Right atrium auricular region (tissue), 2 donors: ENCODE measurements around the gene FAP. TPM values are rescaled to one million over a fixed set of nuclear protein-coding genes. Genes with fewer than 3 reads are reported as not detected.

Experiments
- DNase-seq: peaks from one replicate; pipeline ENCODE4 v3.0.0-alpha.2; 2019; ENCODE audit warnings: low spot score
- H3K27ac ChIP-seq, 2 donors: fragments of 200-600 bp; sonication (generic); 1 replicate in 1 of 2; 2 replicates in 1 of 2; pipeline ENCODE4 v1.5.1; 2016 to 2019
- H3K27me3 ChIP-seq, 2 donors: fragments of 200-600 bp; sonication (generic); one replicate each; pipeline versions ENCODE4 v1.5.1 to v1.6.0; 2017 to 2019
- H3K36me3 ChIP-seq: fragments of 200-600 bp; sonication (generic); one replicate; pipeline ENCODE4 v1.5.1; 2016
- H3K4me1 ChIP-seq, 2 donors: fragments of 200-600 bp; sonication (generic); one replicate each; pipeline versions ENCODE4 v1.5.1 to v1.6.0; 2017 to 2019
- H3K4me3 ChIP-seq, 2 donors: fragments of 200-600 bp; sonication (generic); 1 replicate in 1 of 2; 2 replicates in 1 of 2; pipeline ENCODE4 v1.5.1; 2017 to 2019; ENCODE audit warnings: mild to moderate bottlenecking in 1 of 2, moderate library complexity in 1 of 2
- H3K9me3 ChIP-seq, 2 donors: fragments of 200-600 bp; sonication (generic); one replicate each; pipeline ENCODE4 v1.5.1; 2019
- total RNA-seq, 2 donors: library from RNA; depleted of rRNA; stranded (reverse); fragments of >200 nt; gene quantifications; one replicate each; pipeline ENCODE4 v1.1.0, GENCODE V29; 2016
- TF ChIP-seq, protein P1 (sequence below), 2 donors: fragments of 200-600 bp; sonication (generic); IDR thresholded peaks; one replicate each; pipeline ENCODE4 v1.5.1; 2019; ENCODE audit warnings: antibody characterized with exemption in 2 of 2

The FAP gene
- total RNA-seq, 2 donors from 2014 or later = 0.71 to 5.7 TPM

DNA sequence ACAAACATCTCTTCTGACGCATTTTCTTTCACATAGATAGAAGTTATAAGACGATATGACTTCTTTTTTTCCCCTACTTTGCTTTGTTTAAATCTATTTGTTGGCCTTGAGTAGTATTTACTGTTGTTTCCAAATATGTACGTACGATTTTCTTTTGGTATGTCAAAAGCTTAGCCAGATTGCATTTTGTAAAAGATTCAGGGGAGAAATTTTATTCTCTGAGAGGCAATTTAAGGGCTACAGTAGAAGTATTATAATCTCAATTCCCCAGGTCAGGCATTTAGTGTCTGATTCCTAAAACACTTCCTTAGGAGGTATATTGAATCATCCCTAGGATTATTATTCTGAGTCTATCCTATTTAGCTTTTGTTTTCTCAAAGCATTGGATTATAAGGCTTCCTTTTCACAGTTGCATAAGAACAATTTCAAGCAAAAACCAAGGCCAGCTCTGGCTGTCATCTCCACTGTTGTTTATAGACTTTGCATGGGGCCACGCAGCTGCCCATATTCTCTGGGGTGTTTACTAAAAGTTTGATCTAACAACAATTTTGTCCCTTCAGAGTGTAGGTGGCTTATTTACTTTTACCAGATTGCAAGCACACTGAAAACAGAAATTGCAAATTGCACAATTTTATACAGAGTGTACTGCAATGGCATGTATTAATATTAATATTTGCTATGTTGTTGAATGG lies 57.6 kb downstream of the FAP start:
- Histone ChIP-seq H3K36me3 (no peaks in the 10 kb centered on the region), H3K27me3 (no peaks in the 10 kb centered on the region), H3K27ac (no peak overlapping the region), H3K9me3 (no peaks in the 10 kb centered on the region), H3K4me3 (no peak overlapping the region), H3K4me1 (no peaks in the 10 kb centered on the region)
- TF ChIP-seq, protein P1, sequence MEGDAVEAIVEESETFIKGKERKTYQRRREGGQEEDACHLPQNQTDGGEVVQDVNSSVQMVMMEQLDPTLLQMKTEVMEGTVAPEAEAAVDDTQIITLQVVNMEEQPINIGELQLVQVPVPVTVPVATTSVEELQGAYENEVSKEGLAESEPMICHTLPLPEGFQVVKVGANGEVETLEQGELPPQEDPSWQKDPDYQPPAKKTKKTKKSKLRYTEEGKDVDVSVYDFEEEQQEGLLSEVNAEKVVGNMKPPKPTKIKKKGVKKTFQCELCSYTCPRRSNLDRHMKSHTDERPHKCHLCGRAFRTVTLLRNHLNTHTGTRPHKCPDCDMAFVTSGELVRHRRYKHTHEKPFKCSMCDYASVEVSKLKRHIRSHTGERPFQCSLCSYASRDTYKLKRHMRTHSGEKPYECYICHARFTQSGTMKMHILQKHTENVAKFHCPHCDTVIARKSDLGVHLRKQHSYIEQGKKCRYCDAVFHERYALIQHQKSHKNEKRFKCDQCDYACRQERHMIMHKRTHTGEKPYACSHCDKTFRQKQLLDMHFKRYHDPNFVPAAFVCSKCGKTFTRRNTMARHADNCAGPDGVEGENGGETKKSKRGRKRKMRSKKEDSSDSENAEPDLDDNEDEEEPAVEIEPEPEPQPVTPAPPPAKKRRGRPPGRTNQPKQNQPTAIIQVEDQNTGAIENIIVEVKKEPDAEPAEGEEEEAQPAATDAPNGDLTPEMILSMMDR (IDR thresholded peaks at IDR 0.05) = no peak
- no peak for DNase-seq

DNA sequence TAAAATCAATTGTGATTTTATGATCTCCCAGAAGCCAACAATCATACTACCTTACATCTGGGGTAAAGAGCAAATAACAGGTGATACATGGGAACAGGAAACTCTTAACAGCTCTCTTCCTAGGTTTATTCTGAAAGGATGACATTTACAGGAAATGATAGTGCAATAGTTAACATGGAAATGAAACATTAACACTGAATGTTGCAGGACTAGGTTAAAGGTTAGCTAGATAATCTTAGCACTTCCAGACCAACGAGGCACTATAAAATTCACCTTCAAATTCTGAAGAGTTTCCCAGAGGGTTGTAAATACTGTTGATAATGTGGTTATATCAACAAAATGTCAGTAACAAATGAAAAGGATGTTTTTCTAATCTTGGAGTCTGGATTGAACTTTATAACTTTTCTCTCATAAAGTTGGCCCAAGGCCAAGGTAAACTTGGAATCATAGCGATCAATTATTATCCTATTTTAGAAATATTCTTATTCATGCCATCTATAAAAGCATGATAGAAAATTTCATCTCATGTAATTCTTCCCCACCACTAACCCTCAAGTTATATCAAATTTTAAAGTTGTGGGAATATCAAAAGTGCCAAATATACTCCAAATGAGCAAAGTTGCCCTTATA lies 58.3 kb downstream of the FAP start:
- H3K36me3 ChIP-seq = no peaks in the 10 kb centered on the region
- H3K9me3 ChIP-seq = no peaks in the 10 kb centered on the region
- H3K4me1 ChIP-seq = no peaks in the 10 kb centered on the region
- H3K4me3 ChIP-seq = no peak overlapping the region
- no peak overlapping the region for H3K27ac ChIP-seq
- H3K27me3 ChIP-seq = no peaks in the 10 kb centered on the region
- DNase-seq = no peak
- TF ChIP-seq, protein P1 (IDR thresholded peaks at IDR 0.05) = no peak

DNA sequence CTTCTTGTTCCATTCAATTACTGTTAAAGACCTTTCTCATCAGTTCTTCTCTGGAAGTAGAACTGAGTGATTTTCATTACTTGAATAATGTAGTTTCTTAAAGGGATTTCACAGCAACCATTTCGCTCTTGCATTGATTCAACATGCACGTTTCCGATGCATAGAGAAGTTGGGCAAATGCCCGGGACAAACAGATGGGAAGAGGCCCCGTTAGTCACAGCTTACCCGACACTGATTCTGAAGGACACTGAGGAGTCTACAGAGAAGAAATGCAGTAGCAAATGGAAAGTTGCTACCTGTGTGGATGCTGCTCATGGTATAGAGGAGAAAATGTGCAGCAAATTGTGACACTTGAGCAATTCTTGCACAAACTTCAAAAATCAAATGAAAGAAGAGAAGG lies 58.9 kb downstream of the FAP start:
- H3K27ac ChIP-seq = no peak overlapping the region
- H3K4me3 ChIP-seq = no peak overlapping the region
- H3K4me1 ChIP-seq = no peaks in the 10 kb centered on the region
- DNase-seq = no peak
- H3K9me3 ChIP-seq = no peaks in the 10 kb centered on the region
- H3K36me3 ChIP-seq = no peaks in the 10 kb centered on the region
- TF ChIP-seq, protein P1 (IDR thresholded peaks at IDR 0.05) = no peak
- H3K27me3 ChIP-seq = no peaks in the 10 kb centered on the region

DNA sequence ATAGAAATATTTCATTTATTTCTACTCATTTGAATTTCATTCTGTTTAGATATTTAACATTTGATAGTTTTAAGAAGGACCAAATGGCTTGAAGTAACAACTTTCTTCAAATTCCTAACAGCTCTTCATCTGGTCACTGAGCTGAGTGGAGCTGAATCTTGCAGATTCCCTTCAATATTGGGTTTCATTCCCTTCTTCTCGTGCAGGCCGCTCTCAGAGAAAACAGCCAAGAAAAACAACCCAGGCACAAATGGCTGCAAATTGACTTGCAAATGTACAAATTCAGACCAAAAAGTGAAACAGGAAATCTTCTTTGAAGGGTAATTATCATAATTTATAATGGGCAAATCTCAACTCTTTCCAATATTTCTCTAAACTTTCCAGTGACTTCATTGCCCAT lies 60.9 kb downstream of the FAP start:
- no peaks in the 10 kb centered on the region for H3K9me3 ChIP-seq
- TF ChIP-seq, protein P1 (IDR thresholded peaks at IDR 0.05) = no peak
- no peaks in the 10 kb centered on the region for H3K36me3 ChIP-seq
- DNase-seq = no peak
- H3K4me3 ChIP-seq = no peak overlapping the region
- H3K27ac ChIP-seq = no peak overlapping the region
- H3K4me1 ChIP-seq = no peaks in the 10 kb centered on the region
- no peaks in the 10 kb centered on the region for H3K27me3 ChIP-seq

DNA sequence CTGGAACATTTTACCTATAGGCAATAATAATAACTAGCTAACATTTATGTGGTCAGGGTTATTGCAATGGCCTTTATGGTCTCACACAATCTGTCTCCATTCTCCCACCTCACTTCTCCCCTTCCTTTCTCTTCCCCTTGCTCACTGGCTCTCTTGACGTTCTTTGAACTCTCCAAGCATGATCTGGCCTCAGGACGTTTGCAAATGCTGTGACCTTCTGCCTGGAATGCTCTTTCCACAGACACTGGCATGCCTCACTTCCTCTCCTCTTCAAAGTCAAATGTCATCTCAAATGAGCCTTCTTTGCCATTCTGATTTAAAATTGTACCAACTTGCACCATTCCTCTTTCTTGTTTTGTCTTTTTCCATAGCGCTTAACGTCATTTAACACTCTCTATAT lies 65.9 kb downstream of the FAP start:
- no peaks in the 10 kb centered on the region for H3K27me3 ChIP-seq
- no peak overlapping the region for H3K27ac ChIP-seq
- H3K36me3 ChIP-seq = no peaks in the 10 kb centered on the region
- H3K4me3 ChIP-seq = no peak overlapping the region
- TF ChIP-seq, protein P1 (IDR thresholded peaks at IDR 0.05) = no peak
- H3K4me1 ChIP-seq = no peaks in the 10 kb centered on the region
- no peaks in the 10 kb centered on the region for H3K9me3 ChIP-seq
- no peak for DNase-seq
